GM12878 (cell line): ENCODE data around the gene CNN1. TPM values are rescaled to one million over a fixed set of nuclear protein-coding genes. Genes with fewer than 3 reads are reported as not detected.

Source experiments
- ATAC-seq: fragments of 200-7000 bp; cut with Tn5 transposase; 3 replicates; pipeline ENCODE4 v1.9.1; 2020; ENCODE audit warnings: mild to moderate bottlenecking, moderate library complexity
- BruUV-seq: library from RNA; stranded (reverse); fragments of 400-500 nt; replicated peaks from 2 replicates; lab custom pipeline; 2021; lab: Mats Ljungman, UMichigan
- CTCF ChIA-PET: fragments of 300-600 bp; sonication (Branson Sonifier 250); formaldehyde crosslinking; extraction: SDS; loops from one replicate; lab custom pipeline; 2021; ENCODE audit warnings: inconsistent platforms; lab: Yijun Ruan, JAX
- POLR2A ChIA-PET: fragments of 350-600 bp; formaldehyde crosslinking; extraction: SDS; loops from one replicate; lab custom pipeline; 2021; ENCODE audit warnings: inconsistent platforms; lab: Charles Lee
- RAD21 ChIA-PET: fragments of 300-600 bp; sonication (Branson Sonifier 250); formaldehyde crosslinking; loops from one replicate; lab custom pipeline; 2023; ENCODE audit warnings: antibody characterized with exemption; ENCODE audit not compliant: unreplicated experiment; lab: Charles Lee
- SMC1A ChIA-PET: fragments of 300-600 bp; sonication (Branson Sonifier 250); formaldehyde crosslinking; loops from one replicate; lab custom pipeline; 2023; ENCODE audit not compliant: unreplicated experiment, uncharacterized antibody; lab: Charles Lee
- DNase-seq: peaks from one replicate; pipeline ENCODE4 v3.0.0-alpha.2; 2011; ENCODE audit warnings: low read depth, low spot score
- FAIRE-seq: peaks from 3 replicates; lab custom pipeline; 2011; peaks lifted over from hg19 to GRCh38; lab: Jason Lieb, UNC
- H2AFZ ChIP-seq: 2 replicates; pipeline ENCODE4 v1.6.0; 2011; ENCODE audit warnings: low read depth, low read length, control low read depth; ENCODE audit not compliant: control insufficient read depth
- H3K27ac ChIP-seq: 2 replicates; pipeline ENCODE4 v1.5.1; 2011; ENCODE audit warnings: control low read depth; ENCODE audit not compliant: control insufficient read depth, insufficient read depth
- H3K27me3 ChIP-seq, 2 experiments: replicated peaks in 1 of 2; 2 replicates each; pipeline versions ENCODE4 v1.6.0 to v1.6.1; 2011; ENCODE audit warnings: low read length in 1 of 2; ENCODE audit not compliant: control insufficient read depth in 2 of 2, insufficient read depth in 2 of 2
- H3K36me3 ChIP-seq, 2 experiments: 2 replicates each; pipeline ENCODE4 v1.5.1; 2011; ENCODE audit warnings: low read length in 1 of 2; ENCODE audit not compliant: control insufficient read depth in 2 of 2, insufficient read depth in 2 of 2
- H3K4me1 ChIP-seq: 2 replicates; pipeline ENCODE4 v1.6.1; 2011; ENCODE audit warnings: mild to moderate bottlenecking, low read length, moderate library complexity, mixed read lengths; ENCODE audit not compliant: control insufficient read depth, insufficient read depth
- H3K4me2 ChIP-seq: 2 replicates; pipeline ENCODE4 v1.6.0; 2011; ENCODE audit warnings: control low read depth; ENCODE audit not compliant: control insufficient read depth, insufficient read depth
- H3K4me3 ChIP-seq: fragments of 200-600 bp; sonication (generic); 2 replicates; pipeline ENCODE4 v1.5.1; 2016
- H3K79me2 ChIP-seq: 2 replicates; pipeline ENCODE4 v1.6.0; 2011; ENCODE audit warnings: low read length; ENCODE audit not compliant: control insufficient read depth, insufficient read depth
- H3K9ac ChIP-seq: 2 replicates; pipeline ENCODE4 v1.8.0; 2011; ENCODE audit warnings: low read length, control low read depth, mixed read lengths; ENCODE audit not compliant: control insufficient read depth, insufficient read depth
- H3K9me3 ChIP-seq: replicated peaks from 3 replicates; pipeline ENCODE4 v1.5.1; 2011; ENCODE audit warnings: mild to moderate bottlenecking, low read length; ENCODE audit not compliant: control insufficient read depth, insufficient read depth
- H4K20me1 ChIP-seq: 2 replicates; pipeline ENCODE4 v1.6.0; 2011; ENCODE audit not compliant: control insufficient read depth, insufficient read depth
- IKZF2 ChIP-seq, 2 experiments: fragments of 450-650 bp; IDR thresholded peaks; 2 replicates each; pipeline ENCODE4 v1.6.1; 2017; ENCODE audit warnings: mild to moderate bottlenecking in 2 of 2, moderate library complexity in 2 of 2
- KDM1A ChIP-seq: fragments of 200-600 bp; sonication (generic); IDR thresholded peaks from 2 replicates; pipeline ENCODE4 v1.6.1; 2016; ENCODE audit warnings: borderline replicate concordance
- PAX5 ChIP-seq: IDR thresholded peaks from 2 replicates; pipeline ENCODE4 v1.6.1; 2011; ENCODE audit warnings: low read depth, low read length, borderline replicate concordance
- RB1 ChIP-seq: fragments of 450-650 bp; formaldehyde crosslinking; IDR thresholded peaks from 2 replicates; pipeline ENCODE4 v1.6.1; 2017; ENCODE audit warnings: mild to moderate bottlenecking, borderline replicate concordance
- SMAD1 ChIP-seq: fragments of 450-650 bp; IDR thresholded peaks from 2 replicates; pipeline ENCODE4 v1.6.1; 2018; ENCODE audit warnings: mild to moderate bottlenecking, low read depth; ENCODE audit not compliant: partially characterized antibody
- TCF12 ChIP-seq: IDR thresholded peaks from 2 replicates; pipeline ENCODE4 v1.6.1; 2011; ENCODE audit warnings: low read depth, mild to moderate bottlenecking, low read length
- ZNF207 ChIP-seq: fragments of 450-650 bp; IDR thresholded peaks from 2 replicates; pipeline ENCODE4 v1.6.1; 2014; ENCODE audit warnings: antibody characterized with exemption, mild to moderate bottlenecking, borderline replicate concordance
- ZNF274 ChIP-seq: IDR thresholded peaks from one replicate; pipeline ENCODE4 v1.8.0; 2011; ENCODE audit not compliant: insufficient read length, insufficient read depth
- WGBS: methylation state at CpG from one replicate; pipeline ENCODE4 v1.1.6; 2016; ENCODE audit warnings: low lambda C conversion rate; ENCODE audit not compliant: insufficient replicate concordance, insufficient coverage; ENCODE audit errors: missing lambda C conversion rate; 5-methylcytosine and 5-hydroxymethylcytosine counted together
- in situ Hi-C: fragments of 300-500 bp; cut with MboI; formaldehyde crosslinking; loops from 9 replicates; pipeline ENCODE4 v1.14.3; 2018; ENCODE audit warnings: mixed read lengths
- intact Hi-C: fragments of 100-400 bp; cut with micrococcal nuclease; formaldehyde crosslinking; loops from one replicate; pipeline ENCODE4 v1.14.2; 2022; ENCODE audit not compliant: unreplicated experiment
- polyA plus RNA-seq, 11 experiments: library from polyadenylated mRNA; depleted of rRNA in 4 of 11; unstranded in 6 of 11; stranded (reverse) in 5 of 11; fragments of >200 nt; fragmentation: Nextera tagmentation in 4 of 11; fragmentation: Illumina TruSeq in 1 of 11; extraction: Ambion mirVana in 4 of 11; extraction: Trizol in 1 of 11; gene quantifications; 1 replicate in 1 of 11; 2 replicates in 10 of 11; pipeline versions ENCODE4 v1.2.1 to v1.2.3, GENCODE V29; 2011 to 2016; ENCODE audit warnings: inconsistent platforms in 2 of 11, missing spikeins in 2 of 11, low read depth in 1 of 11
- total RNA-seq, 4 experiments: library from RNA; depleted of rRNA in 3 of 4; stranded (reverse); fragments of >200 nt in 3 of 4; fragmentation: Illumina TruSeq in 1 of 4; extraction: Trizol in 1 of 4; gene quantifications; 2 replicates each; pipeline versions ENCODE4 v1.2.1 to v1.2.3, GENCODE V29; 2013 to 2021
- TF ChIP-seq, protein P1 (sequence below): IDR thresholded peaks from 2 replicates; pipeline ENCODE4 v1.6.1; 2011; ENCODE audit warnings: borderline replicate concordance, low read depth, mild to moderate bottlenecking, moderate library complexity, low read length; ENCODE audit not compliant: insufficient read depth, poor library complexity, severe bottlenecking
- TF ChIP-seq, protein P2 (sequence below): fragments of 450-650 bp; IDR thresholded peaks from 2 replicates; pipeline ENCODE4 v1.6.1; 2016; ENCODE audit warnings: mild to moderate bottlenecking

CNN1 gene
- total and polyA plus RNA-seq, 10 of the 15 experiments (the other 5 are each of a cell fraction or from before 2014, with no cell fraction given): 0.03 to 0.58 (median 0.22) TPM; not detected in 1

DNA sequence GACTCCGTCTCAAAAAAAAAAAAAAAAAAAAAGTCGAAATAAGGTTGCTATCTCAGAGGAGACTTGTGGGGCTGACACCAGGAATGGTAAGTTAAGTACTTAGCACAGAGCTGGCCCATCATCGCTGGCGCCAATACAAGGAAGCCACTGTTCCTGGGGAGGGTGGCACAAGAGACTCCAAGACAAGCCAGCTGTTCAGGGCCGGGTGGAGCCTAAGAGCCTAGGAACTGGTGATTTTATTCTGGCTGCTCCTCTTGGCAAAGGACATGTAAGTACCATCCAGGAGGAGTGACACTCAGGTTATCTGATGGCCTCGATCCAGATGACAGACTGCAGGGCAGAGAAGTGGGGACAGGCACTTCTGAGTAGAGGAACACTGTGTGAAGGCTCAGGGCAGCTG lies 16.6 kb downstream of the CNN1 start:
- Histone ChIP-seq H3K9ac (no peak overlapping the region), H4K20me1 (no peaks in the 10 kb centered on the region), H3K9me3 (no peaks in the 10 kb centered on the region), H3K4me2 (peak overlapping the region; percentile 26), H2AFZ (no peak overlapping the region), H3K4me1 (peaks cover 23% of the 10 kb centered on the region), H3K27ac (no peak overlapping the region), H3K4me3 (no peak overlapping the region), H3K36me3 (peaks cover 7 to 24% of the 10 kb centered on the region in 2 experiments; a peak in 3 of 4 replicates), H3K27me3 (no peaks in the 10 kb centered on the region), H3K79me2 (peaks cover 42% of the 10 kb centered on the region)
- ATAC-seq (no peak), DNase-seq (no peak), FAIRE-seq (no peak)
- TF ChIP-seq, protein P1, sequence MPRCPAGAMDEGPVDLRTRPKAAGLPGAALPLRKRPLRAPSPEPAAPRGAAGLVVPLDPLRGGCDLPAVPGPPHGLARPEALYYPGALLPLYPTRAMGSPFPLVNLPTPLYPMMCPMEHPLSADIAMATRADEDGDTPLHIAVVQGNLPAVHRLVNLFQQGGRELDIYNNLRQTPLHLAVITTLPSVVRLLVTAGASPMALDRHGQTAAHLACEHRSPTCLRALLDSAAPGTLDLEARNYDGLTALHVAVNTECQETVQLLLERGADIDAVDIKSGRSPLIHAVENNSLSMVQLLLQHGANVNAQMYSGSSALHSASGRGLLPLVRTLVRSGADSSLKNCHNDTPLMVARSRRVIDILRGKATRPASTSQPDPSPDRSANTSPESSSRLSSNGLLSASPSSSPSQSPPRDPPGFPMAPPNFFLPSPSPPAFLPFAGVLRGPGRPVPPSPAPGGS: no peak
- TF ChIP-seq, protein P2, sequence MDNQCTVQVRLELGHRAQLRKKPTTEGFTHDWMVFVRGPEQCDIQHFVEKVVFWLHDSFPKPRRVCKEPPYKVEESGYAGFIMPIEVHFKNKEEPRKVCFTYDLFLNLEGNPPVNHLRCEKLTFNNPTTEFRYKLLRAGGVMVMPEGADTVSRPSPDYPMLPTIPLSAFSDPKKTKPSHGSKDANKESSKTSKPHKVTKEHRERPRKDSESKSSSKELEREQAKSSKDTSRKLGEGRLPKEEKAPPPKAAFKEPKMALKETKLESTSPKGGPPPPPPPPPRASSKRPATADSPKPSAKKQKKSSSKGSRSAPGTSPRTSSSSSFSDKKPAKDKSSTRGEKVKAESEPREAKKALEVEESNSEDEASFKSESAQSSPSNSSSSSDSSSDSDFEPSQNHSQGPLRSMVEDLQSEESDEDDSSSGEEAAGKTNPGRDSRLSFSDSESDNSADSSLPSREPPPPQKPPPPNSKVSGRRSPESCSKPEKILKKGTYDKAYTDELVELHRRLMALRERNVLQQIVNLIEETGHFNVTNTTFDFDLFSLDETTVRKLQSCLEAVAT: no peak
- TF ChIP-seq IKZF2 (IDR thresholded peaks at IDR 0.05) (no peak), SMAD1 (no peak), TCF12 (no peak), PAX5 (no peak), KDM1A (no peak), RB1 (no peak), ZNF274 (no peak), ZNF207 (no peak)
- in situ Hi-C loops: no loop called here
- no TSS peak for BruUV-seq
- RAD21 ChIA-PET: interaction anchor here (2.1 kb wide), 1 partner anchor 34 kb away, joined by 8 read pairs; no protein-coding TSS in a partner anchor
- SMC1A ChIA-PET: interaction anchor here (0.9 to 1.3 kb wide), 4 partner anchors 8 to 39 kb away, joined by 3 to 6 read pairs (median 4); no protein-coding TSS in a partner anchor
- intact Hi-C loops: no loop called here
- 93% methylated on average over 4 of the region's 6 CpGs for WGBS
- CTCF ChIA-PET: interaction anchor here (0.6 to 1.2 kb wide), 4 partner anchors 9 to 107 kb away, joined by 3 to 4 read pairs (median 4); no protein-coding TSS in a partner anchor
- POLR2A ChIA-PET: interaction anchor here (0.5 to 0.6 kb wide), 2 partner anchors 592 to 1453 kb away, joined by 3 to 5 read pairs; no protein-coding TSS in a partner anchor
